ENCODE measurements around the gene CLPSL1.
A peak's percentile ranks its signal among the peaks of the same experiment; 100 is the strongest.

Gene CLPSL1

GRCh38 chr6:35797837-35798526, 17.2 kb downstream of the CLPSL1 start:
- DNase-seq (ENCODE audit: low read depth): no peak

GRCh38 chr6:35798706-35799105, 17.9 kb downstream of the CLPSL1 start:
- no peak for DNase-seq (ENCODE audit: low read depth)

- DNase-seq (ENCODE audit: low read depth): no peak
These were observed 20.3 kb downstream of the CLPSL1 start for GRCh38 chr6:35801148-35801547.

- DNase-seq (ENCODE audit: low read depth): no peak
These were observed 24.3 kb downstream of the CLPSL1 start, which contains the start of gene LHFPL5 for GRCh38 chr6:35804996-35805736. LHFPL5 (plus strand) TSS chr6:35805352; CDS start chr6:35805671, 319 bp downstream.

GRCh38 chr6:35808688-35809087, 27.9 kb downstream of the CLPSL1 start:
- no peak for DNase-seq (ENCODE audit: low read depth)

- DNase-seq (ENCODE audit: low read depth): no peak
These were observed 29.0 kb downstream of the CLPSL1 start for GRCh38 chr6:35809809-35810208.

- peak; percentile 29 for DNase-seq (ENCODE audit: low read depth)
These were observed 30.3 kb downstream of the CLPSL1 start for GRCh38 chr6:35810971-35811698.

- DNase-seq (ENCODE audit: low read depth): no peak
These were observed 30.8 kb downstream of the CLPSL1 start for GRCh38 chr6:35811699-35811995.

- DNase-seq (ENCODE audit: low read depth): no peak
These were observed 36.7 kb downstream of the CLPSL1 start for GRCh38 chr6:35817515-35817914.

GRCh38 chr6:35823601-35824000, 42.8 kb downstream of the CLPSL1 start:
- DNase-seq (ENCODE audit: low read depth): no peak

- DNase-seq (ENCODE audit: low read depth): no peak
These were observed 43.9 kb downstream of the CLPSL1 start for GRCh38 chr6:35824552-35825192.

- DNase-seq (ENCODE audit: low read depth): no peak
These were observed 48.5 kb downstream of the CLPSL1 start for GRCh38 chr6:35829306-35829705.

- DNase-seq (ENCODE audit: low read depth): no peak
These were observed 50.6 kb downstream of the CLPSL1 start for GRCh38 chr6:35831257-35832007.

- peak; percentile 1 for DNase-seq (ENCODE audit: low read depth)
These were observed 52.7 kb downstream of the CLPSL1 start for GRCh38 chr6:35833536-35833935.
